GM12878 (cell line): Measurements from ENCODE around the gene RASSF4.

ENCODE experiments used
- CBFB ChIP-seq: IDR thresholded peaks from 2 replicates; pipeline ENCODE4 v1.6.1; 2016; ENCODE audit warnings: antibody characterized with exemption, low read depth
- CTCF ChIP-seq, 3 experiments: IDR thresholded peaks in 2 of 3; conservative IDR thresholded peaks in 1 of 3; 2 replicates each; pipeline ENCODE4 v1.5.1; 2011; ENCODE audit warnings: low read depth in 3 of 3, low read length in 3 of 3, mild to moderate bottlenecking in 3 of 3, control low read depth in 2 of 3, moderate library complexity in 2 of 3, inconsistent platforms in 1 of 3, mixed read lengths in 1 of 3; ENCODE audit not compliant: control insufficient read depth in 2 of 3, insufficient read depth in 1 of 3; ENCODE audit errors: extremely low read depth in 1 of 3
- RELA ChIP-seq: fragments of 450-650 bp; IDR thresholded peaks from 2 replicates; pipeline ENCODE4 v1.8.0; 2014; ENCODE audit warnings: borderline replicate concordance; ENCODE audit not compliant: partially characterized antibody
- SUZ12 ChIP-seq: fragments of 200-600 bp; sonication (generic); IDR thresholded peaks from one replicate; pipeline ENCODE4 v1.6.1; 2018; ENCODE audit warnings: antibody characterized with exemption, mild to moderate bottlenecking; ENCODE audit not compliant: unreplicated experiment

GRCh38 chr10:45006276-45007030, 46.9 kb downstream of the RASSF4 start:
- no peak for TF ChIP-seq CTCF (IDR thresholded peaks at IDR 0.05 in 2 of 3, conservative IDR thresholded peaks at IDR 0.05 in 1 of 3; ENCODE audit: control insufficient read depth in 2 of 3, extremely low read depth in 1 of 3, insufficient read depth in 1 of 3, low read depth in 3 of 3, low read length in 3 of 3)
- TF ChIP-seq RELA = no peak
- no peak for TF ChIP-seq CBFB
- TF ChIP-seq SUZ12 = no peak
